Neural cell (in vitro differentiated cells): ENCODE measurements around the gene CACNA1C. TPM values are rescaled to one million over a fixed set of nuclear protein-coding genes. Genes with fewer than 3 reads are reported as not detected.

ENCODE experiments used
- H2AFZ ChIP-seq: fragments of 200-600, 300-800 bp; sonication (generic), shearing (Covaris generic); 2 replicates; pipeline ENCODE4 v1.6.0; 2014; ENCODE audit warnings: low read depth, mild to moderate bottlenecking, antibody characterized with exemption, low read length, moderate library complexity
- H3F3A ChIP-seq: fragments of 200-600 bp; shearing (Covaris generic); 2 replicates; pipeline ENCODE4 v1.6.1; 2016; ENCODE audit warnings: mild to moderate bottlenecking, moderate library complexity, mixed read lengths, antibody characterized with exemption, low read length; ENCODE audit not compliant: insufficient read depth, poor library complexity, severe bottlenecking
- H3K27ac ChIP-seq: fragments of 200-600, 300-800 bp; sonication (generic), shearing (Covaris generic); 2 replicates; pipeline ENCODE4 v1.5.1; 2014; ENCODE audit warnings: mild to moderate bottlenecking, low read length, moderate library complexity
- H3K27me3 ChIP-seq: fragments of 300-800, 200-600 bp; sonication (generic), shearing (Covaris generic); 2 replicates; pipeline ENCODE4 v1.6.0; 2014; ENCODE audit warnings: mild to moderate bottlenecking, low read depth, low read length, moderate library complexity; ENCODE audit not compliant: insufficient read depth
- H3K36me3 ChIP-seq: fragments of 300-800, 200-600 bp; sonication (generic), shearing (Covaris generic); 2 replicates; pipeline ENCODE4 v1.5.1; 2014; ENCODE audit warnings: mild to moderate bottlenecking, antibody characterized with exemption, low read length, moderate library complexity; ENCODE audit not compliant: insufficient read depth
- H3K4me2 ChIP-seq: fragments of 300-800, 200-600 bp; sonication (generic), shearing (Covaris generic); 2 replicates; pipeline ENCODE4 v1.6.0; 2014; ENCODE audit warnings: mild to moderate bottlenecking, low read length
- H3K4me3 ChIP-seq: fragments of 300-800, 200-600 bp; sonication (generic), shearing (Covaris generic); 2 replicates; pipeline ENCODE4 v1.5.1; 2014; ENCODE audit warnings: mild to moderate bottlenecking, low read length, moderate library complexity
- H3K79me2 ChIP-seq: fragments of 200-600 bp; shearing (Covaris generic); replicated peaks from 2 replicates; pipeline ENCODE4 v1.6.0; 2014; ENCODE audit warnings: mild to moderate bottlenecking, low read length, moderate library complexity; ENCODE audit not compliant: insufficient read depth
- H3K9ac ChIP-seq: fragments of 300-800, 200-600 bp; sonication (generic), shearing (Covaris generic); 2 replicates; pipeline ENCODE4 v1.6.1; 2016; ENCODE audit warnings: mild to moderate bottlenecking, low read length, mixed read lengths
- H3K9me2 ChIP-seq: fragments of 200-600 bp; shearing (Covaris generic); 2 replicates; pipeline ENCODE4 v1.6.1; 2016; ENCODE audit warnings: mild to moderate bottlenecking, low read length, mixed read lengths; ENCODE audit not compliant: insufficient read depth
- H3K9me3 ChIP-seq: fragments of 200-600, 300-800 bp; sonication (generic), shearing (Covaris generic); 2 replicates; pipeline ENCODE4 v1.6.1; 2016; ENCODE audit warnings: mild to moderate bottlenecking, mixed run types, low read length, moderate library complexity, mixed read lengths
- H4K20me1 ChIP-seq: fragments of 200-600 bp; shearing (Covaris generic); 2 replicates; pipeline ENCODE4 v1.6.1; 2016; ENCODE audit warnings: mild to moderate bottlenecking, mixed run types; ENCODE audit not compliant: insufficient read depth
- CTCF ChIP-seq: fragments of 450-650 bp; IDR thresholded peaks from 2 replicates; pipeline ENCODE4 v1.5.1; 2014; ENCODE audit warnings: antibody characterized with exemption, mild to moderate bottlenecking, moderate library complexity; ENCODE audit not compliant: poor library complexity, severe bottlenecking
- EP300 ChIP-seq: fragments of 450-650 bp; conservative IDR thresholded peaks from 2 replicates; pipeline ENCODE4 v1.6.1; 2014; ENCODE audit warnings: antibody characterized with exemption, mild to moderate bottlenecking, moderate library complexity; ENCODE audit not compliant: poor library complexity, severe bottlenecking
- EZH2 ChIP-seq: fragments of 200-600, 300-800 bp; shearing (Covaris generic), sonication (generic); IDR thresholded peaks from 2 replicates; pipeline ENCODE4 v1.6.1; 2014; ENCODE audit warnings: antibody characterized with exemption, low read length, borderline replicate concordance, mild to moderate bottlenecking; ENCODE audit not compliant: insufficient read depth, poor library complexity, severe bottlenecking
- MXI1 ChIP-seq: fragments of 450-650 bp; conservative IDR thresholded peaks from 2 replicates; pipeline ENCODE4 v1.6.1; 2014; ENCODE audit warnings: antibody characterized with exemption, mild to moderate bottlenecking; ENCODE audit not compliant: poor library complexity, severe bottlenecking
- POLR2AphosphoS5 ChIP-seq: IDR thresholded peaks from 2 replicates; pipeline ENCODE4 v1.6.1; 2012
- RAD21 ChIP-seq: fragments of 450-650 bp; conservative IDR thresholded peaks from 2 replicates; pipeline ENCODE4 v1.6.1; 2014; ENCODE audit warnings: antibody characterized with exemption, mild to moderate bottlenecking, moderate library complexity
- SMC3 ChIP-seq: fragments of 450-650 bp; conservative IDR thresholded peaks from 2 replicates; pipeline ENCODE4 v1.6.1; 2014; ENCODE audit warnings: antibody characterized with exemption, mild to moderate bottlenecking, moderate library complexity; ENCODE audit not compliant: poor library complexity
- TAF1 ChIP-seq: IDR thresholded peaks from 2 replicates; pipeline ENCODE4 v1.6.1; 2012; ENCODE audit warnings: low read depth
- polyA plus RNA-seq: library from polyadenylated mRNA; depleted of rRNA; stranded (reverse); fragments of >200 nt; gene quantifications from 2 replicates; pipeline ENCODE4 v1.2.3, GENCODE V29; 2014
- TF ChIP-seq, protein P1 (sequence below): IDR thresholded peaks from 2 replicates; pipeline ENCODE4 v1.6.1; 2012; ENCODE audit warnings: borderline replicate concordance

The CACNA1C gene
- polyA plus RNA-seq, 1 donor from 2014 or later, result 9.7 TPM

DNA sequence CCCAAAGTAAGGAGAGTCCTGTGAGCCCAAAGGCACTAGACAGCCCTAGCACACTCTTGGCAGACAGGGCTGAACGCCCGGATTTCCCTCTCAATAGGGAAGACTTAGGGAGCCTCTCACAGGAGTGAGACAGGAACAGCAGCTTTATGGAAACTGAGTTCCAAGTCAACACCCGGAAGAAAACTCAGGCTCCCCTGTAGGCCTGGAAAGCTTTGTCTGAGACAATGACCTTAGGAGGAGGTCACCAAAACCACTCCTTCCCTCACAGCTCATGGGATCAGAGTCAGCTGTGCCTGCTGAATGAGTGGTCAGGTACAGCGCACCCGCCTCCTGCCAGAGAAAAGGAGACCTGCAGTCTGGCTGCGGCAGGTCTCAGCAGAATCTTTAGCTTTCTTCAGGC, 229.5 kb downstream of the CACNA1C start:
- Histone ChIP-seq H3K27me3 (no peaks in the 10 kb centered on the region), H3K9me2 (no peaks in the 10 kb centered on the region), H3K9ac (no peak overlapping the region), H4K20me1 (no peaks in the 10 kb centered on the region), H3K27ac (no peak overlapping the region), H3K79me2 (no peaks in the 10 kb centered on the region), H3K9me3 (no peaks in the 10 kb centered on the region), H3K4me3 (no peak overlapping the region), H2AFZ (no peak overlapping the region), H3K36me3 (no peaks in the 10 kb centered on the region), H3K4me2 (no peak overlapping the region), H3F3A (no peaks in the 10 kb centered on the region)
- TF ChIP-seq SMC3, result no peak
- peak; percentile 38 for TF ChIP-seq RAD21

GRCh38 chr12:2283480-2283879, 230.7 kb downstream of the CACNA1C start:
- TF ChIP-seq SMC3 (no peak), EZH2 (no peak), TAF1 (no peak), CTCF (no peak), POLR2AphosphoS5 (no peak), RAD21 (no peak), MXI1 (no peak), EP300 (no peak)
- TF ChIP-seq, protein P1, sequence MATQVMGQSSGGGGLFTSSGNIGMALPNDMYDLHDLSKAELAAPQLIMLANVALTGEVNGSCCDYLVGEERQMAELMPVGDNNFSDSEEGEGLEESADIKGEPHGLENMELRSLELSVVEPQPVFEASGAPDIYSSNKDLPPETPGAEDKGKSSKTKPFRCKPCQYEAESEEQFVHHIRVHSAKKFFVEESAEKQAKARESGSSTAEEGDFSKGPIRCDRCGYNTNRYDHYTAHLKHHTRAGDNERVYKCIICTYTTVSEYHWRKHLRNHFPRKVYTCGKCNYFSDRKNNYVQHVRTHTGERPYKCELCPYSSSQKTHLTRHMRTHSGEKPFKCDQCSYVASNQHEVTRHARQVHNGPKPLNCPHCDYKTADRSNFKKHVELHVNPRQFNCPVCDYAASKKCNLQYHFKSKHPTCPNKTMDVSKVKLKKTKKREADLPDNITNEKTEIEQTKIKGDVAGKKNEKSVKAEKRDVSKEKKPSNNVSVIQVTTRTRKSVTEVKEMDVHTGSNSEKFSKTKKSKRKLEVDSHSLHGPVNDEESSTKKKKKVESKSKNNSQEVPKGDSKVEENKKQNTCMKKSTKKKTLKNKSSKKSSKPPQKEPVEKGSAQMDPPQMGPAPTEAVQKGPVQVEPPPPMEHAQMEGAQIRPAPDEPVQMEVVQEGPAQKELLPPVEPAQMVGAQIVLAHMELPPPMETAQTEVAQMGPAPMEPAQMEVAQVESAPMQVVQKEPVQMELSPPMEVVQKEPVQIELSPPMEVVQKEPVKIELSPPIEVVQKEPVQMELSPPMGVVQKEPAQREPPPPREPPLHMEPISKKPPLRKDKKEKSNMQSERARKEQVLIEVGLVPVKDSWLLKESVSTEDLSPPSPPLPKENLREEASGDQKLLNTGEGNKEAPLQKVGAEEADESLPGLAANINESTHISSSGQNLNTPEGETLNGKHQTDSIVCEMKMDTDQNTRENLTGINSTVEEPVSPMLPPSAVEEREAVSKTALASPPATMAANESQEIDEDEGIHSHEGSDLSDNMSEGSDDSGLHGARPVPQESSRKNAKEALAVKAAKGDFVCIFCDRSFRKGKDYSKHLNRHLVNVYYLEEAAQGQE, result no peak
- H3K4me2 ChIP-seq, result no peak overlapping the region
- H3K27ac ChIP-seq, result no peak overlapping the region
- no peaks in the 10 kb centered on the region for H3K36me3 ChIP-seq
- no peaks in the 10 kb centered on the region for H4K20me1 ChIP-seq
- H2AFZ ChIP-seq, result no peak overlapping the region
- no peaks in the 10 kb centered on the region for H3K79me2 ChIP-seq
- no peak overlapping the region for H3K4me3 ChIP-seq
- H3F3A ChIP-seq, result no peaks in the 10 kb centered on the region
- H3K27me3 ChIP-seq, result no peaks in the 10 kb centered on the region
- no peaks in the 10 kb centered on the region for H3K9me3 ChIP-seq
- no peaks in the 10 kb centered on the region for H3K9me2 ChIP-seq
- no peak overlapping the region for H3K9ac ChIP-seq

GRCh38 chr12:2283916-2284315, 231.1 kb downstream of the CACNA1C start:
- no peak overlapping the region for H3K9ac ChIP-seq
- H2AFZ ChIP-seq, result no peak overlapping the region

More at GRCh38 chr12:2283916-2284315, 231.1 kb downstream of the CACNA1C start:
- no peak overlapping the region for H3K27ac ChIP-seq
- no peaks in the 10 kb centered on the region for H3K27me3 ChIP-seq
- H3F3A ChIP-seq, result no peaks in the 10 kb centered on the region
- no peak overlapping the region for H3K4me3 ChIP-seq
- no peaks in the 10 kb centered on the region for H3K79me2 ChIP-seq
- no peaks in the 10 kb centered on the region for H4K20me1 ChIP-seq
- H3K9me2 ChIP-seq, result no peaks in the 10 kb centered on the region
- H3K4me2 ChIP-seq, result no peak overlapping the region
- no peaks in the 10 kb centered on the region for H3K36me3 ChIP-seq
- H3K9me3 ChIP-seq, result no peaks in the 10 kb centered on the region
- TF ChIP-seq, protein P1, result no peak
- no peak for TF ChIP-seq RAD21
